AG04449 (cell line): ENCODE data around the gene ATG9B.

Experiments used
- CTCF ChIA-PET: fragments of 350-600 bp; formaldehyde crosslinking; extraction: SDS; loops from one replicate; lab custom pipeline; 2021; ENCODE audit warnings: antibody characterized with exemption; lab: Yijun Ruan, JAX
- POLR2A ChIA-PET: fragments of 400-600, 350-600 bp; formaldehyde crosslinking; extraction: SDS; loops from one replicate; lab custom pipeline; 2020; ENCODE audit warnings: antibody characterized with exemption, inconsistent platforms; lab: Yijun Ruan, JAX
- DNase-seq: peaks from one replicate; pipeline ENCODE4 v3.0.0-alpha.2; 2010; ENCODE audit warnings: low read depth, low spot score
- H3K4me3 ChIP-seq: 2 replicates; pipeline ENCODE4 v1.5.1; 2011; ENCODE audit warnings: low read depth, mild to moderate bottlenecking, control low read depth, low read length
- CTCF ChIP-seq: IDR thresholded peaks from one replicate; pipeline ENCODE4 v1.5.1; 2011; ENCODE audit warnings: mild to moderate bottlenecking, moderate library complexity, low read length, control low read depth, inconsistent platforms; ENCODE audit not compliant: insufficient read depth; ENCODE audit errors: missing control alignments

ATG9B gene

DNA sequence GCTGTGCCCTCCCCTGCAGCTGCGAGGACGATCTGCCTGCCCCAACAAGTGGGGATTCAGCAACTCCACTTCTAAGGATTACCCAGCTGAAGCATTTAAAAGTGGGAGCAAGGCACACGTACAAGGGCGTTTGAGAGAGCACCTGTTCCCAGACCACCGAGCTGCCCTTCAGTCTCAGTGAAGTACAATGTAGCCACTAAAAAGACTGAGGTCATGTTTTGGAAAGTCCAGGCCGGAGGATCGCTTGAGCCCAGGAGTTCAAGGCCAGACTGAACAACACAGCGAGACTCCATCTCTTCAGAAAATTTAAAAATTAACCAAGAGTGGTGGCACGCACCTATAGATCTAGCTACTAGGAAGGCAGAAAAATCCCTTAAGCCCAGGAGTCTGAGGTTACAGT is 18.7 kb downstream of the ATG9B start:
- no peak for DNase-seq
- TF ChIP-seq CTCF = no peak
- POLR2A ChIA-PET = no interaction called here
- CTCF ChIA-PET = interaction anchor here (0.9 to 11.9 kb wide), 7 partner anchors 8 to 104 kb away, joined by 3 to 190 read pairs (median 6); no protein-coding TSS in a partner anchor
- H3K4me3 ChIP-seq = no peak overlapping the region

- no peak for TF ChIP-seq CTCF
- H3K4me3 ChIP-seq = no peak overlapping the region
- no peak for DNase-seq
- ChIA-PET POLR2A (no interaction called here), CTCF (interaction anchor here (1.0 to 7.2 kb wide), 3 partner anchors 9 to 18 kb away, joined by 4 to 59 read pairs (median 13); no protein-coding TSS in a partner anchor)
Observed at GRCh38 chr7:151003572-151003971, 20.7 kb downstream of the ATG9B start.

DNA sequence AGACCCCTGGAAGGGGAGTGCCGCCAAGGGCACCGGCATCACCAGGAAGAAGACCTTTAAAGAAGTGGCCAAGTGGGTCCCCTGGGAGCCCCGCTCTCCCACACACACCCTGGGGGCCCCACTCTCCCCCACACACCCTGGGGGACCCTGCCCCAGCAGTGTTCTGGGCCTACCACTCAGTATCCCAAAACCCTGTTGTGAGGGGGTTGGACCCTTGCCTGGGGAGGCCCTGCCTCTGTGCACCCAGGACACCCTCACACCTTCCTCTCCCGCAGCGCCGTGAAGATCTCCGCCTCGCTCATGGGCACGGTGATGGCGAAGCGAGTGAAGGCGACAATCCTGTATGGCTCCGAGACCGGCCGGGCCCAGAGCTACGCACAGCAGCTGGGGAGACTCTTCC is 22.7 kb downstream of the ATG9B start:
- H3K4me3 ChIP-seq = no peak overlapping the region
- ChIA-PET POLR2A (no interaction called here), CTCF (interaction anchor here (2.8 kb wide), 1 partner anchor 15 kb away, joined by 12 read pairs; no protein-coding TSS in a partner anchor)
- no peak for DNase-seq
- no peak for TF ChIP-seq CTCF

DNA sequence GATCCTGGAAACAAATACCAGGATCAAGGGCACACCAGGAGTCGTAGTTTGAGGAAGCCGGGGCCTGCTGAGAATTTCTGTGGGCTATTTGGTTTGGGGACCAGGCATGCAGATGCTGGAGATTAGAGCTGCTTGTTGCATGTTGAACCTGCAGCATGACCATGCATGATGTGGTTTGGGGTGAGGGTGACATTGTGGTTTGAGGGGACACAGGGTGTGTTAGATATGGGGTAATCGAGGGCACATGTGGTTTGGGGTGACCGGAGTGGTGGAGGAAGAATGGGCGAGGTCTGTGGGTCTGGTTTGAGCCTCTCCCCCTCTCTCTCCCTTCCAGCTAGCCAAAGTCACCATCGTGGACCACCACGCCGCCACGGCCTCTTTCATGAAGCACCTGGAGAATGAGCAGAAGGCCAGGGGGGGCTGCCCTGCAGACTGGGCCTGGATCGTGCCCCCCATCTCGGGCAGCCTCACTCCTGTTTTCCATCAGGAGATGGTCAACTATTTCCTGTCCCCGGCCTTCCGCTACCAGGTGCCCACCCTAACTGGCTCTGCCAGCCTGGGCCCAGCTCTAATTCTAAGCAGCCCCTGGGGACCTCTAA is 23.3 kb downstream of the ATG9B start:
- H3K4me3 ChIP-seq = no peak overlapping the region
- CTCF ChIA-PET = interaction anchor here (1.3 to 2.8 kb wide), 2 partner anchors 11 to 15 kb away, joined by 4 to 12 read pairs; no protein-coding TSS in a partner anchor
- no peak for DNase-seq
- TF ChIP-seq CTCF = no peak
- POLR2A ChIA-PET = no interaction called here

DNA sequence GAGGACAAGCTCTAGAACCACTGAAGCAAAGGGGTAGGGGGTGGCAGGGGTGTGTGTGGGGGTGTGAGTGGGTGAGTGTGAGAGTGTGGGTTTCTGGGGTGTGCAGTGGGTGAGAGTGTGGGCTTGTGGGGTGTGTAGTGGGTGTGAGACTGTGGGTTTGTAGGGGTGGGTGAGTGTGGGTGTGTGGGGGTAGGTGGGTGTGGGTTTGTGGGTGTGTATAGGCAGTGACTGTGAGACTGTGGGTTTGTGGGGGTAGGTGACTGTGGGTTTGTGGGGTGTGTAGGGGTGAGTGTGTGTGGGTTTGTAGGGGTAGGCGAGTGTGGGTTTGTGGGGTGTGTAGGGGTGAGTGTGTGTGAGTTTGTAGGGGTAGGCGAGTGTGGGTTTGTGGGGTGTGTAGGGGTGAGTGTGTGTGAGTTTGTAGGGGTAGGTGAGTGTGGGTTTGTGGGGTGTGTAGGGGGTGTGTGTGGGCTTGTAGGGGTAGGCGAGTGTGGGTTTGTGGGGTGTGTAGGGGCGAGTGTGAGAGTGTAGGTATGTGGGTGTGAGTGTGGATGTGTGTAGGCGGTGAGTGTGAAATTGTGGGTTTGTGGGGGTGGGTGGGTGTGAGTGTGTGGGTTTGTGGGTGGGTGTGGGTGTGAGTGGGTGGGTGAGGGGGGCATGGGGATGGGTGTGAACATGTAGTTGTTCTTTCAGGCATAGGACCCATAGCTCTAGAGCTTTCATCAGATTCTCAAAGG is 24.6 kb downstream of the ATG9B start:
- TF ChIP-seq CTCF = no peak
- H3K4me3 ChIP-seq = no peak overlapping the region
- no peak for DNase-seq
- ChIA-PET POLR2A (no interaction called here), CTCF (no interaction called here)

GRCh38 chr7:150999001-150999400 is 25.3 kb downstream of the ATG9B start:
- POLR2A ChIA-PET = no interaction called here
- DNase-seq = no peak
- no peak overlapping the region for H3K4me3 ChIP-seq
- CTCF ChIA-PET = interaction anchor here (0.9 to 2.3 kb wide), 4 partner anchors 10 to 113 kb away, joined by 4 to 7 read pairs (median 5); no protein-coding TSS in a partner anchor
- TF ChIP-seq CTCF = no peak
